ENCODE data around the gene TMEM72.

- TF ChIP-seq POLR2A (IDR thresholded peaks at IDR 0.05; ENCODE audit: borderline replicate concordance, extremely low read depth, insufficient read depth, insufficient read length): no peak
- TF ChIP-seq CTCF (IDR thresholded peaks at IDR 0.05 in 2 of 3, conservative IDR thresholded peaks at IDR 0.05 in 1 of 3; ENCODE audit: borderline replicate concordance in 1 of 3, insufficient read depth in 1 of 3, low read depth in 2 of 3, low read length in 2 of 3): no peak
- no peak for TF ChIP-seq POLR2AphosphoS5 (IDR thresholded peaks at IDR 0.05; ENCODE audit: low read depth, low read length)
- no peak for TF ChIP-seq TCF7L2 (IDR thresholded peaks at IDR 0.05; ENCODE audit: borderline replicate concordance, extremely low read depth, insufficient read depth, insufficient read length)
- no peak for TF ChIP-seq EGR1 (IDR thresholded peaks at IDR 0.05; ENCODE audit: low read depth)
- no peak for TF ChIP-seq ATF3 (IDR thresholded peaks at IDR 0.05)
- no peak for TF ChIP-seq EZH2 (IDR thresholded peaks at IDR 0.05)
- TF ChIP-seq REST (IDR thresholded peaks at IDR 0.05; ENCODE audit: low read depth): no peak
Measured at GRCh38 chr10:44944354-44944753, 33.2 kb downstream of the TMEM72 start.

Data from HCT116 (cell line).